Keratinocyte (primary cell): Measurements from ENCODE around the gene CES1. TPM values are rescaled to one million over a fixed set of nuclear protein-coding genes. Genes with fewer than 3 reads are reported as not detected.

ENCODE experiments used
- DNase-seq: peaks from one replicate; pipeline ENCODE4 v3.0.0-alpha.2; 2011; ENCODE audit warnings: low read depth, missing footprints, low spot score
- FAIRE-seq: peaks from 2 replicates; lab custom pipeline; 2011; peaks lifted over from hg19 to GRCh38; lab: Jason Lieb, UNC
- H2AFZ ChIP-seq: 2 replicates; pipeline ENCODE4 v1.6.0; 2012; ENCODE audit warnings: low read length, control low read depth, inconsistent platforms; ENCODE audit not compliant: control insufficient read depth
- H3K27ac ChIP-seq: 2 replicates; pipeline ENCODE4 v1.5.1; 2011; ENCODE audit warnings: low read length; ENCODE audit not compliant: control insufficient read depth, insufficient read depth
- H3K27me3 ChIP-seq: 3 replicates; pipeline ENCODE4 v1.6.0; 2011; ENCODE audit warnings: low read length; ENCODE audit not compliant: control insufficient read depth, insufficient read depth; ENCODE audit errors: extremely low read depth
- H3K36me3 ChIP-seq, 2 experiments: 2 replicates in 1 of 2; 3 replicates in 1 of 2; pipeline ENCODE4 v1.5.1; 2011; ENCODE audit warnings: low read length in 2 of 2, mild to moderate bottlenecking in 1 of 2; ENCODE audit not compliant: control insufficient read depth in 2 of 2, insufficient read depth in 2 of 2; ENCODE audit errors: extremely low read depth in 1 of 2
- H3K4me1 ChIP-seq: 3 replicates; pipeline ENCODE4 v1.5.1; 2011; ENCODE audit warnings: low read length; ENCODE audit not compliant: control insufficient read depth, insufficient read depth; ENCODE audit errors: extremely low read depth
- H3K4me2 ChIP-seq: 3 replicates; pipeline ENCODE4 v1.6.0; 2011; ENCODE audit warnings: low read depth, low read length; ENCODE audit not compliant: control insufficient read depth, insufficient read depth; ENCODE audit errors: extremely low read depth
- H3K4me3 ChIP-seq, 3 experiments: fragments of 200-600 bp in 1 of 3; sonication (generic) in 1 of 3; 2 replicates in 2 of 3; 3 replicates in 1 of 3; pipeline ENCODE4 v1.5.1; 2011 to 2016; ENCODE audit warnings: low read length in 3 of 3, mild to moderate bottlenecking in 3 of 3, control low read depth in 2 of 3, inconsistent platforms in 1 of 3, low read depth in 1 of 3, mixed read lengths in 1 of 3, mixed run types in 1 of 3, moderate library complexity in 1 of 3; ENCODE audit not compliant: control insufficient read depth in 2 of 3, insufficient read depth in 2 of 3; ENCODE audit errors: extremely low read depth in 1 of 3
- H3K79me2 ChIP-seq: 2 replicates; pipeline ENCODE4 v1.6.0; 2012; ENCODE audit warnings: low read length; ENCODE audit not compliant: control insufficient read depth, insufficient read depth
- H3K9ac ChIP-seq: 3 replicates; pipeline ENCODE4 v1.6.0; 2011; ENCODE audit warnings: low read length; ENCODE audit not compliant: control insufficient read depth, insufficient read depth; ENCODE audit errors: extremely low read depth
- H3K9me1 ChIP-seq: 3 replicates; pipeline ENCODE4 v1.6.0; 2011; ENCODE audit warnings: low read length; ENCODE audit not compliant: control insufficient read depth, insufficient read depth; ENCODE audit errors: extremely low read depth
- H3K9me3 ChIP-seq: 2 replicates; pipeline ENCODE4 v1.5.1; 2012; ENCODE audit warnings: low read depth, low read length; ENCODE audit not compliant: control insufficient read depth
- H4K20me1 ChIP-seq: 3 replicates; pipeline ENCODE4 v1.6.0; 2011; ENCODE audit warnings: low read length; ENCODE audit not compliant: control insufficient read depth, insufficient read depth; ENCODE audit errors: extremely low read depth
- EZH2 ChIP-seq: IDR thresholded peaks from one replicate; pipeline ENCODE4 v1.6.1; 2012; ENCODE audit warnings: inconsistent platforms, mild to moderate bottlenecking, low read length, moderate library complexity
- dilution Hi-C: fragments of 300-500 bp; cut with MboI; formaldehyde crosslinking; loops from one replicate; pipeline ENCODE4 v1.7.0; 2020; ENCODE audit warnings: low sequenced_read_pairs; ENCODE audit not compliant: extremely low pct_ligation_motif_present
- polyA minus RNA-seq, 3 experiments: library from RNA; depleted of rRNA, polyadenylated mRNA; stranded (reverse); fragments of >200 nt; gene quantifications; 1 replicate in 1 of 3; 2 replicates in 1 of 3; 3 replicates in 1 of 3; pipeline ENCODE4 v1.2.3, GENCODE V29; 2011
- polyA plus RNA-seq, 5 experiments: library from polyadenylated mRNA; depleted of rRNA in 3 of 5; stranded (reverse) in 3 of 5; stranded (forward) in 1 of 5; unstranded in 1 of 5; fragments of >200 nt; gene quantifications; 1 replicate in 1 of 5; 2 replicates in 3 of 5; 3 replicates in 1 of 5; pipeline versions ENCODE4 v1.2.1 to v1.2.3, GENCODE V29; 2011 to 2012; ENCODE audit warnings: missing spikeins in 2 of 5, low read depth in 1 of 5, low replicate concordance in 1 of 5
- TF ChIP-seq, protein P1 (sequence below), 3 experiments: IDR thresholded peaks in 1 of 3; conservative IDR thresholded peaks in 1 of 3; optimal IDR thresholded peaks in 1 of 3; 2 replicates in 2 of 3; 3 replicates in 1 of 3; pipeline versions ENCODE3 to v1.5.1; 2011; ENCODE audit warnings: low read length in 3 of 3, mild to moderate bottlenecking in 3 of 3, moderate library complexity in 2 of 3, control low read depth in 1 of 3, inconsistent platforms in 1 of 3; ENCODE audit not compliant: insufficient read depth in 2 of 3; ENCODE audit errors: extremely low read depth in 1 of 3

The CES1 gene
- polyA plus RNA-seq, result 0.10 to 0.17 TPM (median 0.11 TPM) in 3 replicates
- polyA plus RNA-seq (2011; ENCODE audit: low read depth), result 0.62 TPM
- not detected in 2 replicates for polyA plus RNA-seq (2011; cell fraction: cytosol; rRNA removed)
- polyA plus RNA-seq (2011; cell fraction: nucleus; rRNA removed), result 0.05 TPM in 1 of 2 replicates, not detected in the other
- 0.19 and 0.48 TPM in 2 replicates for polyA plus RNA-seq (2012; ENCODE audit: low replicate concordance)
- polyA minus RNA-seq, result not detected in 3 replicates
- polyA minus RNA-seq (2011; cell fraction: cytosol; rRNA and poly(A)+ RNA removed), result not detected
- polyA minus RNA-seq (2011; cell fraction: nucleus; rRNA and poly(A)+ RNA removed), result not detected in 2 replicates

DNA sequence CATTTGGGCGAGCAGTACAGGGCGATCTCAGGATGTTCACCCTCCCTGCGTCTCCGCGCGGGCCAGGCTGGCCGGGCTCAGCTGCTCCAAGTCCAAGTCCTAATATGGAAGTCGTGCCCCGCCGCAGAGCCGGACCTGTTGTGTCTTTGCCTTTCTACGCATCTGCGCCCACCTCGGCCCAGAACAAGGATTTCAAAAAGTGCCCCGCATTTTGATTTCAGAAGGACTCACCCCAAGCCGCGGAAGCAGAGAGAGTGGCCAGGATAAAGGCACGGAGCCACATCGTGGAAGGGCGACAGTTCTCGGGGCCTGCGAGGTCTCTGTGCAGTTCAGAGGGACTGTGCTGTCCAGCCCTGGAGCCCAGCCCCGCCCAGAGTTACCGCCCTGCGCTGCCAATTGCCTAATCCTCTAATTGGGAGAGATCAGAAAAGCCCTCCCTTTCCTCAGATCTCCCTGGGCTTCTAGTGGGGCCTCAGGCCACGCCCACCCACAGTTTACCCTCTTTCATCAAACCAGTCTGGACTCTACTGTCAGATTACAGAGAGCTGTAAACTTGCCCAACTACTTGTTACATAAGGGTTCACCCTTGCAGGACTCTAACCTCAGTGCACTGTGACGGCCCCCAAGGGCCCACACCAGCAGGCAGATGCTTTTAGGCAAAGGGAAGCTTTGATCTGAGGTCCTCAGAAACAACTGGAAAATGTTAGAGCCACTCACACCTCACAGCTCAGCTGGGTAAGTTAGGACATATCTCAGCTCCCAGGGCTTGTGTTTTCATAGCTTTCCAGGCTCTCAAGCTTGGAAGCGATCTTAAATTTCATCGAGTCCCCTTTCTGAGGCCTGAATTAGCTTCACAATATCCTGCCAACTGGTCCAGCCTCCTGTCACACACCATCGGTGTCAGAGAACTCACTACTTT is at the start of gene CES1:
Gene CES1, minus strand, starts transcription at position 324 of the 919 bp plus-strand sequence. Its CDS starts 41 bp downstream, at position 283.
- DNase-seq (no peak), FAIRE-seq (no peak)
- H3K4me1 ChIP-seq, result no peaks in the 10 kb centered on the region
- no peak within 1 kb of the TSS for H3K4me2 ChIP-seq
- no peaks in the 10 kb centered on the region for H3K27me3 ChIP-seq
- TF ChIP-seq EZH2, result no peak
- TF ChIP-seq, protein P1, sequence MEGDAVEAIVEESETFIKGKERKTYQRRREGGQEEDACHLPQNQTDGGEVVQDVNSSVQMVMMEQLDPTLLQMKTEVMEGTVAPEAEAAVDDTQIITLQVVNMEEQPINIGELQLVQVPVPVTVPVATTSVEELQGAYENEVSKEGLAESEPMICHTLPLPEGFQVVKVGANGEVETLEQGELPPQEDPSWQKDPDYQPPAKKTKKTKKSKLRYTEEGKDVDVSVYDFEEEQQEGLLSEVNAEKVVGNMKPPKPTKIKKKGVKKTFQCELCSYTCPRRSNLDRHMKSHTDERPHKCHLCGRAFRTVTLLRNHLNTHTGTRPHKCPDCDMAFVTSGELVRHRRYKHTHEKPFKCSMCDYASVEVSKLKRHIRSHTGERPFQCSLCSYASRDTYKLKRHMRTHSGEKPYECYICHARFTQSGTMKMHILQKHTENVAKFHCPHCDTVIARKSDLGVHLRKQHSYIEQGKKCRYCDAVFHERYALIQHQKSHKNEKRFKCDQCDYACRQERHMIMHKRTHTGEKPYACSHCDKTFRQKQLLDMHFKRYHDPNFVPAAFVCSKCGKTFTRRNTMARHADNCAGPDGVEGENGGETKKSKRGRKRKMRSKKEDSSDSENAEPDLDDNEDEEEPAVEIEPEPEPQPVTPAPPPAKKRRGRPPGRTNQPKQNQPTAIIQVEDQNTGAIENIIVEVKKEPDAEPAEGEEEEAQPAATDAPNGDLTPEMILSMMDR (optimal IDR thresholded peaks at IDR 0.05 in 1 of 3, IDR thresholded peaks at IDR 0.05 in 1 of 3, conservative IDR thresholded peaks at IDR 0.05 in 1 of 3; ENCODE audit: extremely low read depth in 1 of 3, insufficient read depth in 2 of 3, low read length in 3 of 3), result no peak
- no peak within 1 kb of the TSS for H3K27ac ChIP-seq
- no peak within 1 kb of the TSS for H2AFZ ChIP-seq
- H4K20me1 ChIP-seq, result no peaks in the 10 kb centered on the region
- H3K9ac ChIP-seq, result no peak within 1 kb of the TSS
- no peak within 1 kb of the TSS for H3K4me3 ChIP-seq
- no peaks in the 10 kb centered on the region for H3K36me3 ChIP-seq
- no peaks in the 10 kb centered on the region for H3K79me2 ChIP-seq
- dilution Hi-C loops, result loop anchor here (25.0 kb wide), 1 partner anchor 121 kb away; no protein-coding TSS in a partner anchor
- no peaks in the 10 kb centered on the region for H3K9me3 ChIP-seq
- H3K9me1 ChIP-seq, result no peaks in the 10 kb centered on the region

DNA sequence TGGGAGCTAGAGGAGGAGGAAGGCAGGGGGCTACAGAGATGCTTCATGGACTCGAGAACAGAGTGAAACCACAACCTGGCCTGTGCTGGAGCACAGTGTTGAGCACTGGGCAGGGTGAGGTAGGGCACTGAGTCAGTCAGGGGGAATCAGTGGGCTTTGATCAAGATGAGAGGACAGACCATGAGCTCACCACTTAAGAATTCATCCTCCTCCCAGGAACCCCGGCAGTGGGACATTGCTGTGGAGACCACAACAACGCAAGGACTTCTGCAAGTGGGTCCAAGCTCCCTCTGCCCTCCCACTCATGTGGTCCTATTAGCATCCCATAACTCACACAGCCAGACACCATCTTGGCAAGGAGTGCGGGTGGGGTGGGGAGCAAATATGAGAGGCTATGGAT is 44.0 kb upstream of the CES1 start:
- no peak for FAIRE-seq
- dilution Hi-C loops, result no loop called here

More for the DNA sequence above, 44.0 kb upstream of the CES1 start:
- Histone ChIP-seq H3K4me3 (no peak overlapping the region), H3K9me3 (no peaks in the 10 kb centered on the region), H3K27me3 (no peaks in the 10 kb centered on the region), H3K4me2 (no peak overlapping the region), H3K4me1 (no peaks in the 10 kb centered on the region), H3K79me2 (no peaks in the 10 kb centered on the region), H3K27ac (no peak overlapping the region), H3K9me1 (no peaks in the 10 kb centered on the region), H3K9ac (no peak overlapping the region), H2AFZ (no peak overlapping the region), H3K36me3 (no peaks in the 10 kb centered on the region), H4K20me1 (no peaks in the 10 kb centered on the region)
- TF ChIP-seq EZH2, result no peak
- TF ChIP-seq, protein P1 (optimal IDR thresholded peaks at IDR 0.05 in 1 of 3, IDR thresholded peaks at IDR 0.05 in 1 of 3, conservative IDR thresholded peaks at IDR 0.05 in 1 of 3; ENCODE audit: extremely low read depth in 1 of 3, insufficient read depth in 2 of 3, low read length in 3 of 3), result no peak
- no peak for DNase-seq
